ENCODE measurements around the gene ARMC5. TPM values are rescaled to one million over a fixed set of nuclear protein-coding genes. Genes with fewer than 3 reads are reported as not detected.
"Not testable (repeated sequence)": the region's sequence is repeated elsewhere in the genome, so short reads cannot be mapped to it uniquely, and the experiment has no call there.

ARMC5 gene
- total RNA-seq, 4 donors from 2014 or later = 5.4 to 13.4 (median 9.9) TPM

GRCh38 chr16:31483081-31483480 is 23.8 kb downstream of the ARMC5 start, which contains the start of gene SLC5A2:
Gene SLC5A2, plus strand, starts transcription at chr16:31483123. Its CDS starts 14 bp downstream, at chr16:31483137.
- TF ChIP-seq CTCF (IDR thresholded peaks at IDR 0.05) = no peak
- TF ChIP-seq POLR2A (IDR thresholded peaks at IDR 0.05; ENCODE audit: low read depth) = no peak
- TF ChIP-seq POLR2AphosphoS5 (IDR thresholded peaks at IDR 0.05) = no peak
- TF ChIP-seq EP300 (IDR thresholded peaks at IDR 0.05) = no peak
- intact Hi-C loops (cut with DNase I) = no loop called here
- 82% methylated on average over 4 of the region's 4 CpGs for WGBS
- Histone ChIP-seq H3K27me3 (peaks cover 0 to 34% (median 7%) of the 10 kb centered on the region in 4 donors), H3K9me3 (no peaks in the 10 kb centered on the region), H3K36me3 (peaks cover 0 to 9% (median 3%) of the 10 kb centered on the region in 4 donors), H3K4me1 (peaks cover 16 to 37% (median 29%) of the 10 kb centered on the region in 4 donors), H3K27ac (replicated peaks in 1 of 4) (no peak within 1 kb of the TSS), H3K4me3 (no peak within 1 kb of the TSS)
- no peak for DNase-seq (ENCODE audit: extremely low spot score)

GRCh38 chr16:31484048-31484447 is 24.7 kb downstream of the ARMC5 start:
- DNase-seq (ENCODE audit: extremely low spot score); H3K9me3 ChIP-seq; H3K27ac ChIP-seq (replicated peaks in 1 of 4); intact Hi-C loops (cut with DNase I); H3K36me3 ChIP-seq; H3K4me3 ChIP-seq: not testable (repeated sequence)
- 92% methylated on average over 4 of the region's 4 CpGs for WGBS
- Histone ChIP-seq H3K4me1 (peaks cover 22 to 44% (median 38%) of the 10 kb centered on the region in 4 donors), H3K27me3 (peaks cover 0 to 43% (median 9%) of the 10 kb centered on the region in 4 donors)

GRCh38 chr16:31484491-31485171 is 25.3 kb downstream of the ARMC5 start:
- H3K9me3 ChIP-seq = no peaks in the 10 kb centered on the region
- H3K4me3 ChIP-seq = no peak overlapping the region
- H3K27ac ChIP-seq (replicated peaks in 1 of 4) = no peak overlapping the region
- peaks cover 0 to 2% (median under 1%) of the 10 kb centered on the region in 4 donors for H3K36me3 ChIP-seq
- intact Hi-C loops (cut with DNase I) = no loop called here
- no peak for TF ChIP-seq EP300 (IDR thresholded peaks at IDR 0.05)
- no peak for TF ChIP-seq CTCF (IDR thresholded peaks at IDR 0.05)
- TF ChIP-seq POLR2AphosphoS5 (IDR thresholded peaks at IDR 0.05) = no peak
- no peak for TF ChIP-seq POLR2A (IDR thresholded peaks at IDR 0.05; ENCODE audit: low read depth)
- peaks cover 0 to 43% (median 9%) of the 10 kb centered on the region in 4 donors for H3K27me3 ChIP-seq
- 45% methylated on average over 7 of the region's 14 CpGs for WGBS
- peaks cover 22 to 41% (median 38%) of the 10 kb centered on the region in 4 donors for H3K4me1 ChIP-seq
- DNase-seq (ENCODE audit: extremely low spot score) = no peak

GRCh38 chr16:31485571-31485970 is 26.3 kb downstream of the ARMC5 start:
- H3K36me3 ChIP-seq = peaks cover 0 to 12% (median 7%) of the 10 kb centered on the region in 4 donors
- DNase-seq (ENCODE audit: extremely low spot score) = no peak
- TF ChIP-seq CTCF (IDR thresholded peaks at IDR 0.05) = no peak
- no peak for TF ChIP-seq EP300 (IDR thresholded peaks at IDR 0.05)
- TF ChIP-seq POLR2A (IDR thresholded peaks at IDR 0.05; ENCODE audit: low read depth) = no peak
- TF ChIP-seq POLR2AphosphoS5 (IDR thresholded peaks at IDR 0.05) = no peak
- no peak overlapping the region for H3K27ac ChIP-seq (replicated peaks in 1 of 4)
- H3K27me3 ChIP-seq = peaks cover 0 to 43% (median 9%) of the 10 kb centered on the region in 4 donors
- no peaks in the 10 kb centered on the region for H3K9me3 ChIP-seq
- H3K4me3 ChIP-seq = no peak overlapping the region
- WGBS = 98% methylated on average over 16 of the region's 17 CpGs
- intact Hi-C loops (cut with DNase I) = no loop called here
- H3K4me1 ChIP-seq = peaks cover 22 to 31% (median 29%) of the 10 kb centered on the region in 4 donors

GRCh38 chr16:31486045-31486444 is 26.7 kb downstream of the ARMC5 start:
- 90% methylated on average over 5 of the region's 5 CpGs for WGBS
- intact Hi-C loops (cut with DNase I) = no loop called here

More at GRCh38 chr16:31486045-31486444, 26.7 kb downstream of the ARMC5 start:
- Histone ChIP-seq H3K9me3 (no peaks in the 10 kb centered on the region), H3K4me3 (no peak overlapping the region), H3K27ac (replicated peaks in 1 of 4) (no peak overlapping the region), H3K36me3 (peaks cover 0 to 16% (median 12%) of the 10 kb centered on the region in 4 donors), H3K4me1 (peaks cover 18 to 26% (median 24%) of the 10 kb centered on the region in 4 donors), H3K27me3 (peaks cover 0 to 43% (median 9%) of the 10 kb centered on the region in 4 donors)
- TF ChIP-seq EP300 (IDR thresholded peaks at IDR 0.05) (no peak), POLR2A (IDR thresholded peaks at IDR 0.05; ENCODE audit: low read depth) (no peak), CTCF (IDR thresholded peaks at IDR 0.05) (no peak), POLR2AphosphoS5 (IDR thresholded peaks at IDR 0.05) (no peak)
- DNase-seq (ENCODE audit: extremely low spot score) = no peak

Data from esophagus muscularis mucosa (tissue), 4 donors.